Measurements from ENCODE around the gene TMEM167A.

GRCh38 chr5:83034036-83034435 is 43.2 kb downstream of the TMEM167A start:
- TF ChIP-seq CTCF (IDR thresholded peaks at IDR 0.05; ENCODE audit: low read length) (no peak), EZH2 (optimal IDR thresholded peaks at IDR 0.05; ENCODE audit: low read depth, low read length) (no peak), EZH2phosphoT487 (IDR thresholded peaks at IDR 0.05; ENCODE audit: low read length) (no peak)

Measured in MM.1S (cell line).